Activated naive CD4-positive, alpha-beta T cell treated with anti-CD3 and anti-CD28 coated beads, Interleukin-2, amount 50 U/mL, for 16 hours (primary cell): ENCODE measurements around the gene ABCC2.
A peak's percentile ranks its signal among the peaks of the same experiment; 100 is the strongest.
"Not testable (repeated sequence)": the region's sequence is repeated elsewhere in the genome, so short reads cannot be mapped to it uniquely, and the experiment has no call there.

Experiments
- DNase-seq: peaks from one replicate; pipeline ENCODE4 v3.0.0-alpha.2; 2020

Gene ABCC2

GRCh38 chr10:99858849-99859248, 76.4 kb downstream of the ABCC2 start:
- no peak for DNase-seq

DNA sequence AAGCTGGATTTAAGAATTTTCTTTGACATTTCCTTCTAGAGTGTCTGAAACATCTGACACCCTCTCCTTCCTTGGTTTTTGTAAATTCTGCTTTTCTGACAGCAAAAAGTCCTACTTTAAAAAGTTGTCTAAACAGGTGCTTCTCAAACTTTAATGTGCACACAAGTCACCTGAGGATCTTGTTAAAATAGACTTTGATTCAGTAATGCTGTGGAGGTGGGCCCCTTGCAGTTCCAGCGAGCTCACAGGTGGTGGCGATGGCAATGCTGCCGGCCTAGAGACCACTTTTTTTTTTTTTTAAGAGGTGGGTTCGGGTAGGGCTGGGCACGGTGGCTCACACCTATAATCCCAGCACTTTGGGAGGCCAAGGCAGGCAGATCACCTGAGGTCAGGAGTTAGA, 77.1 kb downstream of the ABCC2 start:
- DNase-seq, result no peak

DNA sequence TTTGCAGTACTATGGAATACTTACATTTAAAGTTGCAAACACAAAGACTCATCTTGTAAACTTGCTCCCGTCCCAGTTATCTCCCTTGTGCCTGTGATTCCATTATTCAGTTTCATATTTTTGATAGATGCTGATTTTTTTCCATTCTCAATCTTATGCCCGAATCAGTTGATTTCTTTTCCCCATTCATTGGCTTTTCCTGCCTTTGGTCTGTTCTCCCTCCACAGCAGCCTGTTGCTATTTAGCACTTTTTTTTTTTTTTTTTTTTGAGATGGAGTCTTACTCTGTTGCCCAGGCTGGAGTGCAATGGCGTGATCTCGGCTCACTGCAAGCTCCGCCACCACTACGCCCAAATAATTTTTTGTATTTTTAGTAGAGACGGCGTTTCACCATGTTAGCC, 78.0 kb downstream of the ABCC2 start:
- no peak for DNase-seq

GRCh38 chr10:99863535-99864240, 81.2 kb downstream of the ABCC2 start:
- DNase-seq, result not testable (repeated sequence)

GRCh38 chr10:99867250-99867649, 84.8 kb downstream of the ABCC2 start:
- not testable (repeated sequence) for DNase-seq

GRCh38 chr10:99869581-99870122, 87.2 kb downstream of the ABCC2 start:
- no peak for DNase-seq

DNA sequence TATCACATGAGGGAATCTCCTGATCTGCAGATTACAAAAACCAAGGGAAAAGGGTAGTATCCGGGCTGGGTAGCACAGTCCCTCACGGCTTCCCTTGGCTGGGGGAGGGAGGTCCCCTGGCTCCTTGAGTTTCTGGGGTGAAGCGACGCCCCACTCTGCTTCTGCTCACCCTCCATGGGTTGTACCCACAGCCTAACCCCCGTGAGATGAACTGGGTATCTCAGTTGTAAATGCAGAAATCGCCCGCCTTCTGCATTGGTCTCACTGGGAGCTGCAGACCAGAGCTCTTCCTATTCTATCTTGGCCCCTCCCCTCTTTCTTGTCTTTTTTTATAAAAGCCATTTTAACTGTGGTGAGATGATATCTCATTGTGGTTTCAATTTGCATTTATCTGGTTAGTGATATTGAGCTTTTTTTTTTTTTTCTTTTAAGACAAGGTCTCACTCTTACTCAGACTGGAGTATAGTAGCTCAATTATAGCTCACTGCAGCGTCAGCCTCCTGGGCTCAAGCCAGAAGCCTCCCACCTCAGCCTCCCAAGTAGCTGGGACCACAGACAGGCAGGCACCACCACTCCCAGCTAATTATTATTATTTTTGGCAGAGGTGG, 87.8 kb downstream of the ABCC2 start:
- DNase-seq, result peak; percentile 58

DNA sequence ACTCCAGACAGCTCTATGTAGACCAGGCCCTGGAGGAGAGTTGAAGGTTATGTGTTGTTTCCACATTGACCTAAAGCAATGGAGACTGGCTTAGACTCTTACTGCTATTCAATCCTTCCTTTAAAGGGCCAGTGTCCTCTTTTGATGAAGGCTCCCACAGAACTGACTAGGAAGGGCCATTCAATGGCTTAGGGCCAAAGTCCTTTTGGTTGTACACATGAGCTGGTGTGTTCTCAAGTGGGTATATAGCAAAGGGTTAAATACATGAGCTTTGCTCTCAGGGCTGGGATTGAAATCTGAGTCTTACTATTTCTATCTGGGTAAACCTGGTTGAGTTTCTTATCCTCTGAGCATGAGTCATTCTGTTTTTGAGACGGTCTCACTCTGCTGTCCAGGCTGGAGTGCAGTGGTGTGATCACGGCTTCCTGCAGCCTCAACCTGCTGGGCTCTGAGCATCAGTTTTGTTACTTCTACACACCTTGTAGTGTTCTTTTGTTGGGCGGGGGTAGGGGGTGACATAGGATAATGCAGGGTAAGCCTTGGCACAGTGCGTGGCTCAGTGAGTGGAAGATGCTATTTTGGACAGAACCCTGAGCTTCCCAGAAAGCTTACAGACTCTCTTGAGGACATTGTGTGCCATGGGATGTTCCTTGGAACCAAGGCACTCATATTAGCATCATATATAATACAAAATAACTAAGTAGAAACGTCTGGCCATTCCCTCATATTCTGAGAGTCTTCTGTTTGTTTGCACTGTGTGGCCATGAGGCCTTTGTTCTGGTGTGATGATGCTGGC, 90.1 kb downstream of the ABCC2 start:
- DNase-seq, result no peak

DNA sequence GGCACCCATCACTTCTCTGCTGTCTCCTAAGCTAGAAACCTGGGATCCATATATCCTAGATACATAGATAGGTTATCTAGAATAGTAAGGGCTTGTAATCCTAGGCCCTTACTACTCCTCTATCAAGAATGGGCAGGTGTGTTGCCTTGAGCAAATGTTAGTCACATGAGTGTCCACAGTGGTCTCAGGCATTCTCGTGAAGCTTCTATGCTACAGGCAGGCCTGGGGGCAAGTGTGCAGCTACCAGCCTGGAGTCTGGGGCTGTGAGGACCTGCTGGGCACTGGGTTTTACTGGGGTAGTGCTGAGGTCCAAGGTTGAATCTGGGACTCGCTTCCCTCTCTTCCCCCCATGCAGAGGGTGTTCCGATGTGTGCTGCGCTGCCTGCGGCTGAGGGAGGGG, 91.4 kb downstream of the ABCC2 start:
- no peak for DNase-seq

DNA sequence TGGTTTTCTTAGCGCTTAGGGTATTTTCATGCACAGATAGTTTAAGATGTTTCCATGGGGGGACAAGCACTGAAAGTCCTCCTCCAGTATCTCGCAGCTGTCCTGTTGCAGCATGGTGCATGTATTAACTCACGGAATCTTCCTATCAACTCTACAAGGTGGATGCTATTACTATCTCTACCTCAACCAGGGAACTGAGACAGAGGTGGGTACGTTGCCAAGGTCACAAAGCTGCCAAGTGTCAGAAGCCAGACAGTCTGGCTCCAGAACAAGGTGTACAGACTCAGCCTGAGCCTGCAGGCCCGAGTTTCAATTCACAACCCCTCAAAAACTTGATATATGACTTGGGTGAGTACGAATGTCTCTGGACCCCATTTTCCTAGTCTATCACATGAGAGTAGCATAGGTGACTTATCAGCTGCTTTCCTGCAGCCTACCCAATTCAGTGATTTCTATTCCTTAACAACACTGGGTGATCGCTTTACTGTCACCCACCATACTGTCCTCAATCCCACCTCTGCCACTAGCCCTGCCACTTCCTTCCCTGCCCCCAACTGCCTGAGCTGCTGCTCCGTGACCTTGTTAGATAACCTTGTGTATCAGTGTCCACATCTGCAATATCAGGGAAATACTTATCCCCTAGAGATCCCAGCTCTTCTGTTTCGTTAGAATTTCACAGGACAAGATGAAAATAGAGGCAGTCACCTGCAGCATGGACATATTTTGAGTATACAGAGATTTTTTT, 92.1 kb downstream of the ABCC2 start:
- no peak for DNase-seq

DNA sequence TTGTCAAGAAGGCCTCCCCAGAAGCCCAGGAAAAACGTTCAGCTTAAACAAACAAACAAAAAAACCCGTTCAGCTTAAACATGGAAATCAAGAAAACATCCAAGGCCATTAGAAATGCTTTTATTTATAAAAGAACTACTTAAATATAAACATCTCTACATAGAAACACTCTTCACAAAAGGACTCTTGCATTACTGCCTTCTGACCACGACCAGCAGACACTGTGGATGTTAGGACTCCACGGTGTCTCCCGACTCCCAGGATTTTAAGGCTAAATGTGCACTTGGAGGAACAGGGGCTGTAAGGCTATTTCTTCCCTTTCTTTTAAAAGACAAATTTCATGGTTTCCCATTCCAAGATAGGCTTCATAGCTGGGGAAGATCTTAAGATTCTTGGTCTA, 93.0 kb downstream of the ABCC2 start:
- no peak for DNase-seq

GRCh38 chr10:99880080-99880835, 97.8 kb downstream of the ABCC2 start:
- no peak for DNase-seq

- DNase-seq, result no peak
These were observed 98.9 kb downstream of the ABCC2 start for GRCh38 chr10:99881371-99881770.

DNA sequence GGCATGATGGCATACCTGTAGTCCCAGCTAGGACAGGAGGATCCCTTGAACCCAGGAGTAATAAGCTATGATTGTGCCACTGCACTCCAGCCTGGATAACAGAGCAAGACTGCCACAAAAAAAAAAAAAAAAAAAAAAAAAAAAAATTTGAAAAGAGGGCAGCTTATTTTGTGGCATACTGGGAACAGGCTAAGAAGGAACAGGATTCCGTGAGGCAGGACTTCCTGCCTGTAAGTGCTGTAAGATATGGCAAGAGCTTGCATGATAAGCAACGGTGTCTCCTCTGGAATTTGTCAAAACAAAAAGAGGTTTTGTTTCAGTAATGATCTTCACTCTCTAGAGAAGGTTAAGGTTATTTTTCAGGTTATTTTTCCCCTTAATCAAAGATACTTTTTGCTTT, 101.1 kb downstream of the ABCC2 start:
- DNase-seq, result no peak

DNA sequence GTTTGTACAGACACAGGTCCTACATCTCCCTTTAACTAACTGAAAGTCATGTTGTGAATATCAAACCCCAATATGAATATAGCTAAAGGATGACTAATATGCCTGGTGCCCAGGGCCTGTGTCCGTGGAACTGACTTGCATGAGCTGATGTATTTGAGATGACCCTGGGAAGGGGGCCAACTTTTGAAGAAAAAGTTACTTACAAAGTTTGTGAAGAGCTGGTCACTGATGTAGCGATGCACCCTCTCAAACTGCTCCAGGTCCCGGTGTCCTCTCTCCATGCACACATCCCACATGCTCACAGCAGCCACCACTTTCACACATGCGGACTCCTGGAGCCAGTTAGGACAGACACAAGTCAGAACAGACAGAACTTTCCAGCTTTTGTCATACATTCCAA, 106.2 kb downstream of the ABCC2 start:
- no peak for DNase-seq

DNA sequence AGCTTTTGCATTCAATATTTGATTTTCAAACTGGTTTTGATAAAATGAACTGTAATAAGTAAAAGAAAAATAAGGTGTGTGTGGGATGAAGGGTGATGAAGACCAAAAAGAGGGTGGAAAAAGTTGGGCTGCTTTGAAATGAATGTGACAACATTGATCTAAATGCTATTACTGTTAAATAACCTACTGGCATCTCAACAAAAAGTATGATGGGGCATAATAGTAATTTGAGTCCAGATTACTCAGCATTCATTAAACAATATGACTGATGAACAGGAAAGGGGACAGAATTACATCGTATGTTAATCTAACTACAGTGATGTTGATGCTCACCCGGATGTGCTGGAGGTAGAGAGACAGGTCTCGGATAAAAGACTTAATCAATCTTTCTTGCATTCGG, 112.2 kb downstream of the ABCC2 start:
- DNase-seq, result no peak

DNA sequence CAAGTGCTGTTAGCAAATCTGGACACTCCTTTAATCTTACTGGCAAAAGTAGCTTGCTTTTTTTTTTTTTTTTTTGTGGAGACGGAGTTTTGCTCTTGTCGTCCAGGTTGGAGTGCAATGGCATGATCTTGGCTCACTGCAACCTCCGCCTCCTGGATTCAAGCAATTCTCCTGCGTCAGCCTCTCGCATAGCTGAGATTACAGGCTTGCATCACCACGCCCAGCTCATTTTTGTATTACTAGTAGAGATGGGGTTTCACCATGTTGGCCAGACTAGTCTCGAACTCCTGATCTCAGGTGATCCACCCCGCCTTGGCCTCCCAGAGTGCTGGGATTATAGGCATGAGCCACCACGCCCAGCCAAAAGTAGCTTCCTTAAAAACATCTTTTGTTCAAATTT, 112.6 kb downstream of the ABCC2 start:
- not testable (repeated sequence) for DNase-seq

- DNase-seq, result no peak
These were observed 113.4 kb downstream of the ABCC2 start for GRCh38 chr10:99895867-99896266.
